ENCODE data around the gene FYCO1. TPM values are rescaled to one million over a fixed set of nuclear protein-coding genes. Genes with fewer than 3 reads are reported as not detected.

The FYCO1 gene
- total RNA-seq, 1 donor from 2014 or later: 40.9 TPM

GRCh38 chr3:45927881-45928280, 67.7 kb downstream of the FYCO1 start:
- TF ChIP-seq, protein P1, sequence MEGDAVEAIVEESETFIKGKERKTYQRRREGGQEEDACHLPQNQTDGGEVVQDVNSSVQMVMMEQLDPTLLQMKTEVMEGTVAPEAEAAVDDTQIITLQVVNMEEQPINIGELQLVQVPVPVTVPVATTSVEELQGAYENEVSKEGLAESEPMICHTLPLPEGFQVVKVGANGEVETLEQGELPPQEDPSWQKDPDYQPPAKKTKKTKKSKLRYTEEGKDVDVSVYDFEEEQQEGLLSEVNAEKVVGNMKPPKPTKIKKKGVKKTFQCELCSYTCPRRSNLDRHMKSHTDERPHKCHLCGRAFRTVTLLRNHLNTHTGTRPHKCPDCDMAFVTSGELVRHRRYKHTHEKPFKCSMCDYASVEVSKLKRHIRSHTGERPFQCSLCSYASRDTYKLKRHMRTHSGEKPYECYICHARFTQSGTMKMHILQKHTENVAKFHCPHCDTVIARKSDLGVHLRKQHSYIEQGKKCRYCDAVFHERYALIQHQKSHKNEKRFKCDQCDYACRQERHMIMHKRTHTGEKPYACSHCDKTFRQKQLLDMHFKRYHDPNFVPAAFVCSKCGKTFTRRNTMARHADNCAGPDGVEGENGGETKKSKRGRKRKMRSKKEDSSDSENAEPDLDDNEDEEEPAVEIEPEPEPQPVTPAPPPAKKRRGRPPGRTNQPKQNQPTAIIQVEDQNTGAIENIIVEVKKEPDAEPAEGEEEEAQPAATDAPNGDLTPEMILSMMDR (IDR thresholded peaks at IDR 0.05): no peak
- intact Hi-C loops (cut with DNase I): no loop called here
- Histone ChIP-seq H3K4me1 (no peaks in the 10 kb centered on the region), H3K36me3 (peaks cover 97% of the 10 kb centered on the region), H3K27me3 (ENCODE audit: low read depth) (no peaks in the 10 kb centered on the region), H3K9me3 (no peaks in the 10 kb centered on the region), H3K27ac (no peak overlapping the region), H3K4me3 (no peak overlapping the region)
- ATAC-seq (no peak), DNase-seq (no peak)

GRCh38 chr3:45923755-45924154, 71.9 kb downstream of the FYCO1 start:
- Histone ChIP-seq H3K9me3 (no peaks in the 10 kb centered on the region), H3K27ac (no peak overlapping the region), H3K4me3 (no peak overlapping the region), H3K36me3 (peaks cover 97% of the 10 kb centered on the region), H3K27me3 (ENCODE audit: low read depth) (no peaks in the 10 kb centered on the region), H3K4me1 (no peaks in the 10 kb centered on the region)
- intact Hi-C loops (cut with DNase I): no loop called here
- no peak for ATAC-seq
- TF ChIP-seq, protein P1 (IDR thresholded peaks at IDR 0.05): no peak
- DNase-seq: no peak

GRCh38 chr3:45922950-45923590, 72.6 kb downstream of the FYCO1 start:
- no peak for ATAC-seq

DNA sequence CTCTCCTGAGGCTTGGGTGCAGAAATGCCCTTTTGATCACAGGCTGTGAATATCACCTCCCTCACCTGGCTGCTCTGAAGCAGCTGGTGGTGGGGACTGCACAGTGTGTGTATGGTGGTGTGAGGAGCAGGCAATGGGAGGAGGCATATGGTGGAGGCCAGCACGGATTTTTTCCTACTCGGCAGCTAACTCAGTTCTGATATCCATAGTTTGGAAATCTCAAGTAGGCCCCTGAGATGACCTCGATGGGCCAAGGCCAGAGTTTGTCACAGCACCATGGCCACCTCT, 73.6 kb downstream of the FYCO1 start:
- intact Hi-C loops (cut with DNase I): no loop called here
- DNase-seq (no peak), ATAC-seq (no peak)
- H3K27ac ChIP-seq: no peak overlapping the region
- H3K4me1 ChIP-seq: no peaks in the 10 kb centered on the region
- TF ChIP-seq, protein P1 (IDR thresholded peaks at IDR 0.05): no peak
- H3K4me3 ChIP-seq: no peak overlapping the region
- H3K27me3 ChIP-seq (ENCODE audit: low read depth): no peaks in the 10 kb centered on the region
- H3K9me3 ChIP-seq: no peaks in the 10 kb centered on the region
- peaks cover 91% of the 10 kb centered on the region for H3K36me3 ChIP-seq

More at GRCh38 chr3:45922950-45923590, 72.6 kb downstream of the FYCO1 start:
- Histone ChIP-seq H3K36me3 (peaks cover 95% of the 10 kb centered on the region), H3K27me3 (ENCODE audit: low read depth) (no peaks in the 10 kb centered on the region), H3K4me1 (no peaks in the 10 kb centered on the region), H3K9me3 (no peaks in the 10 kb centered on the region), H3K4me3 (no peak overlapping the region), H3K27ac (no peak overlapping the region)
- intact Hi-C loops (cut with DNase I): no loop called here
- DNase-seq: no peak
- TF ChIP-seq, protein P1 (IDR thresholded peaks at IDR 0.05): no peak

DNA sequence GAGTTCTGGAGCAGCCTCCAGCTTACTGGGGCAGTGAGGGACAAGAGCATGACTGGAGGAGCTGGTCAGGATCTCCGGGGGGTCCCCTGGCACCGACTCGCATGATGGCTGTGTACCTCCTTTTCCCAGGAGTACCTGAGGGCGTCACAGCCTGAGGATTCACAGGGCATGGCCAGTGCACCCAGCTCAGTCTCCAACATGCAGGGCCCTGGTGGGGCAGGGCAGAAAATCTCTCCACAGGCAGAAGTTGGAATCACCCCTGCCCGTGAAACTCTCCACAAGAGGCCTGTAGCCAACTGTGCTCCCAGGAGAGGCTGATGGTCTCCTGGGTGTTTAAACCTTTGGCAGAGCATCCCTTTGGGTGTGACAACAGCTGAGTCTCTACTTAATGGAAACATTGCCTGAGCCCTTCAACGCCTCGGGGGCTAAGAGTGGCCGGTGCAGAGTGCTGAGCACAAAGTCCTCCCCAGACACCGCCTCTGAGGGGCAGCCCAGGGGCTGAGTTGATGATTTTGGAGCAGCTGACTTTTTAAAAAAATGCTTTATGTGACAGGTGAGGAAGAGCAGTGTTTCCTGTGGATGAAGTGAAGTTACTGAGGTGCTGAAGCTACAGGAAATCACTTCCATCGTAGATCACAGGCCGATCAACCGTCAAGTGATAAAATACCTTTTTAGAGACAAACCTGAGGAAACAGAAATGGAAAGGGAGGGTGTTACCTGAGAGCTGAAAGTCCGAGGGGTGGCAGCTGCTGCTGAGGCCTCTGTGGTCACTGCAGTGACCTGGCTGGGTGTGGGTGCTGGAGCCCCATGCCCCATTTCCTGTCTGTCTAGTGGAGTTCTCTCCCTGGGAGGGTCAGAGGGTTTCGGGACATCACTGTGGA, 74.2 kb downstream of the FYCO1 start:
- intact Hi-C loops (cut with DNase I): no loop called here
- H3K27me3 ChIP-seq (ENCODE audit: low read depth): no peaks in the 10 kb centered on the region
- H3K9me3 ChIP-seq: no peaks in the 10 kb centered on the region
- TF ChIP-seq, protein P1 (IDR thresholded peaks at IDR 0.05): no peak
- DNase-seq: no peak
- peaks cover 85% of the 10 kb centered on the region for H3K36me3 ChIP-seq
- H3K27ac ChIP-seq: no peak overlapping the region
- H3K4me1 ChIP-seq: no peaks in the 10 kb centered on the region
- H3K4me3 ChIP-seq: no peak overlapping the region
- ATAC-seq: no peak
